Measurements from ENCODE around the gene SSH2. TPM values are rescaled to one million over a fixed set of nuclear protein-coding genes. Genes with fewer than 3 reads are reported as not detected.

SSH2 gene
- total and polyA plus RNA-seq, 2 of the 13 experiments (the other 11 are each of a cell fraction or from before 2014, with no cell fraction given): 6.0 to 6.4 TPM

GRCh38 chr17:29590411-29591145, 339.4 kb downstream of the SSH2 start (continued):
- TF ChIP-seq AKNA (CRISPR knock-in tag; IDR thresholded peaks at IDR 0.05; ENCODE audit: borderline replicate concordance): peak; percentile 49; the same call in 1 of the 2 replicates
- TF ChIP-seq LBX2 (CRISPR knock-in tag; IDR thresholded peaks at IDR 0.05; ENCODE audit: borderline replicate concordance): no peak
- 0 out of 2 replicates have a peak, but pooled peaks have one; percentile 3 for TF ChIP-seq ARNTL (CRISPR knock-in tag; IDR thresholded peaks at IDR 0.05)
- no peak for TF ChIP-seq NFRKB (IDR thresholded peaks at IDR 0.05)
- peak; percentile 25; the same call in 1 of the 2 replicates for TF ChIP-seq RBFOX2 (IDR thresholded peaks at IDR 0.05; ENCODE audit: low read depth, low read length)
- TF ChIP-seq ZNF687 (CRISPR knock-in tag; IDR thresholded peaks at IDR 0.05): peak; percentile 53
- no peak; the same call in 1 of the 2 replicates for TF ChIP-seq ZNF589 (CRISPR knock-in tag; conservative IDR thresholded peaks at IDR 0.05)
- TF ChIP-seq E2F1 (CRISPR knock-in tag; IDR thresholded peaks at IDR 0.05): no peak
- TF ChIP-seq JUND (CRISPR knock-in tag; IDR thresholded peaks at IDR 0.05): 0 out of 2 replicates have a peak, but pooled peaks have one; percentile 0
- TF ChIP-seq POLR2AphosphoS5 (IDR thresholded peaks at IDR 0.05; ENCODE audit: low read depth, low read length): peak; percentile 17; the same call in 1 of the 2 replicates
- 0 out of 2 replicates have a peak, but pooled peaks have one; percentile 48 for TF ChIP-seq ZNF503 (CRISPR knock-in tag; IDR thresholded peaks at IDR 0.05)
- no peak for TF ChIP-seq KDM3A (CRISPR knock-in tag; IDR thresholded peaks at IDR 0.05; ENCODE audit: low read depth)
- 0 out of 2 replicates have a peak, but pooled peaks have one; percentile 21 for TF ChIP-seq ZNF280B (CRISPR knock-in tag; IDR thresholded peaks at IDR 0.05; ENCODE audit: borderline replicate concordance)

Measured in HepG2 (cell line).